Heart left ventricle (tissue), 13 donors: Measurements from ENCODE around the gene PLPPR2.

ENCODE experiments used
- POLR2A ChIP-seq, 2 donors: fragments of 450-650 bp; IDR thresholded peaks; one replicate each; pipeline ENCODE4 v1.6.1; 2017; ENCODE audit warnings: antibody characterized with exemption in 2 of 2, mild to moderate bottlenecking in 2 of 2, moderate library complexity in 2 of 2
- TF ChIP-seq, protein P1 (sequence below), 12 donors: fragments of 200-600 bp; sonication (generic) in 4 of 12; IDR thresholded peaks; one replicate each; pipeline versions ENCODE4 v1.5.0 to v1.8.0; 2018 to 2022; ENCODE audit warnings: antibody characterized with exemption in 12 of 12, mild to moderate bottlenecking in 5 of 12
- donor health status: ischemic (EF 13 %, LVEDD 7.1; RV severe dilation, severe dysfunction).
- donor health status: DM: no; HTN: yes; CAD: no.
- donor health status: DM: no; HTN: no; CAD: no.
- donor health status: ischemic (EF 25% LVEDD 6.9; RV normal size, moderate dysfunction).
- donor health status: ischemic (EF 25% LVEDD 5.7; RV mildly dilated, moderate dysfunction).
- donor health status: ischemic (EF 35%, LVEDD 5.7; RV mildly dilated, moderate dysfunction).
- donor health status: nonischemic (EF 11% LVEDD 7.7; RV severe dilation, severe dysfunction).
- donor health status: DM: yes; HTN: yes; CAD: no.
- donor health status: PGD.
- donor health status: ischemic (EF 29% LVEDD 5.4; RV normal size, mild dysfunction).
- donor health status: nonischemic (EF 23%, LVEDD 6.1; RV moderate dilation, normal function).

DNA sequence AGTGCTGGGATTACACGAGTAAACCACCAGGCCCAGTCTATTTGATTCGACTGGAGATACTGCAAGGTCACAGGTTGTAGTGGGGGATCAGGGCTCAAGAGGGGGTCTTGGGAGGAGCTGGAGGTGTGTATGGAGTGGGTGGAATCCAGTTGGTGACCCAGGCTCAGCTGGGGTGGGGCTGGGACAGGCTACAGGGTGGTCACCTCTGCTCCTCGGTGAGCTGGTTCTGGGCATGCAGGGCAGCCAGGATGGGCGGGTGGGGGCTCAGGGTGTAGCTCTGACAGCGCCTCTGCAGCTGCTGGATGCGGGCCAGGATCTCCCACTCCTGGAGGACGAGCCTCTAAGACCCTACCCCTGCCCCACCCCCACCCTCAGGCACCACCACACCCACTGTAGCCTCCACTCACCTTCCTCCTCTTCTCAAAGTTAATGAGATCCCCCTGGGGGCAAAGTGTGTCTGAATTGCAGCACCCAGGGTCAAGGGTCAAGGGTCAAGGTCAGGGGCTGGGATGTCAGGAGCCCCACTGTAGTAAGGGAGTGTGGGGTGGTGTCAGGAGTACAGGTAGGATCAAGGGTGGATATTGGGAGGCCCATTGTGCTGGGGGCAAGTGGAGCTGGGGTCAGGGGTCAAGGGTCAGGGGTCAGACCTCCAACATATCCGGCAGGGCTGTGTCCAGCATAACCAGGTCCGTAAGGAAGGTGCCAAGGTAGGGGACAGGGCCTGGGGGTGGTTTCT, 46.7 kb downstream of the PLPPR2 start:
- TF ChIP-seq, protein P1, sequence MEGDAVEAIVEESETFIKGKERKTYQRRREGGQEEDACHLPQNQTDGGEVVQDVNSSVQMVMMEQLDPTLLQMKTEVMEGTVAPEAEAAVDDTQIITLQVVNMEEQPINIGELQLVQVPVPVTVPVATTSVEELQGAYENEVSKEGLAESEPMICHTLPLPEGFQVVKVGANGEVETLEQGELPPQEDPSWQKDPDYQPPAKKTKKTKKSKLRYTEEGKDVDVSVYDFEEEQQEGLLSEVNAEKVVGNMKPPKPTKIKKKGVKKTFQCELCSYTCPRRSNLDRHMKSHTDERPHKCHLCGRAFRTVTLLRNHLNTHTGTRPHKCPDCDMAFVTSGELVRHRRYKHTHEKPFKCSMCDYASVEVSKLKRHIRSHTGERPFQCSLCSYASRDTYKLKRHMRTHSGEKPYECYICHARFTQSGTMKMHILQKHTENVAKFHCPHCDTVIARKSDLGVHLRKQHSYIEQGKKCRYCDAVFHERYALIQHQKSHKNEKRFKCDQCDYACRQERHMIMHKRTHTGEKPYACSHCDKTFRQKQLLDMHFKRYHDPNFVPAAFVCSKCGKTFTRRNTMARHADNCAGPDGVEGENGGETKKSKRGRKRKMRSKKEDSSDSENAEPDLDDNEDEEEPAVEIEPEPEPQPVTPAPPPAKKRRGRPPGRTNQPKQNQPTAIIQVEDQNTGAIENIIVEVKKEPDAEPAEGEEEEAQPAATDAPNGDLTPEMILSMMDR (IDR thresholded peaks at IDR 0.05) = no peak
- no peak for TF ChIP-seq POLR2A (IDR thresholded peaks at IDR 0.05)
